ENCODE measurements around the gene CYYR1.
A peak's percentile ranks its signal among the peaks of the same experiment; 100 is the strongest.

CYYR1 gene

GRCh38 chr21:26513212-26513611 is 59.9 kb downstream of the CYYR1 start:
- H3K23ac ChIP-seq (ENCODE audit: low read length): no peak overlapping the region
- no peak overlapping the region for H4K91ac ChIP-seq (ENCODE audit: low read depth, low read length)
- no peak overlapping the region for H2AK5ac ChIP-seq (ENCODE audit: low read length)
- no peaks in the 10 kb centered on the region for H3K9me3 ChIP-seq (ENCODE audit: insufficient read depth, low read depth, low read length)
- H3K27ac ChIP-seq (ENCODE audit: low read depth, low read length): no peak overlapping the region
- H3K18ac ChIP-seq (ENCODE audit: low read length): no peak overlapping the region
- H2AFZ ChIP-seq (ENCODE audit: insufficient read depth, low read length, poor library complexity): no peak overlapping the region
- no peak overlapping the region for H3K4me3 ChIP-seq (ENCODE audit: low read depth, low read length)
- no peak for DNase-seq
- no peak overlapping the region for H3K4ac ChIP-seq (ENCODE audit: low read depth, low read length)
- H3K14ac ChIP-seq (ENCODE audit: low read length): no peak overlapping the region
- H3K27me3 ChIP-seq (ENCODE audit: insufficient read depth, low read length): no peaks in the 10 kb centered on the region
- no peak overlapping the region for H4K12ac ChIP-seq (ENCODE audit: low read depth, low read length)
- H4K8ac ChIP-seq (ENCODE audit: low read depth, low read length): no peak overlapping the region
- no peak overlapping the region for H2BK120ac ChIP-seq (ENCODE audit: insufficient read depth, low read length, poor library complexity)
- H3K4me1 ChIP-seq (ENCODE audit: control insufficient read depth in 1 of 2, insufficient read depth in 2 of 2, low read length in 2 of 2): no peaks in the 10 kb centered on the region
- no peak overlapping the region for H3K9ac ChIP-seq (ENCODE audit: low read length)
- H3K36me3 ChIP-seq (ENCODE audit: control insufficient read depth in 1 of 2, insufficient read depth in 2 of 2, low read length in 2 of 2): no peaks in the 10 kb centered on the region
- no peak overlapping the region for H2BK12ac ChIP-seq (ENCODE audit: low read length)
- H3K79me2 ChIP-seq (ENCODE audit: control insufficient read depth, insufficient read depth, low read length, poor library complexity): no peaks in the 10 kb centered on the region
- H2BK5ac ChIP-seq (ENCODE audit: low read depth, low read length, poor library complexity): no peak overlapping the region
- no CpG with 5 or more reads among the region's 1 CpG for WGBS (ENCODE audit: extremely low coverage, insufficient coverage, insufficient read length)
- H3K79me1 ChIP-seq (ENCODE audit: low read length): no peaks in the 10 kb centered on the region
- H3K4me2 ChIP-seq (ENCODE audit: low read length): no peak overlapping the region

- Histone ChIP-seq H3K9ac (ENCODE audit: low read length) (no peak overlapping the region), H2BK12ac (ENCODE audit: low read length) (no peak overlapping the region), H3K79me2 (ENCODE audit: control insufficient read depth, insufficient read depth, low read length, poor library complexity) (no peaks in the 10 kb centered on the region), H3K4me3 (ENCODE audit: low read depth, low read length) (no peak overlapping the region), H3K27me3 (ENCODE audit: insufficient read depth, low read length) (no peaks in the 10 kb centered on the region), H3K27ac (ENCODE audit: low read depth, low read length) (no peak overlapping the region), H4K8ac (ENCODE audit: low read depth, low read length) (no peak overlapping the region), H3K4me2 (ENCODE audit: low read length) (no peak overlapping the region), H2BK5ac (ENCODE audit: low read depth, low read length, poor library complexity) (no peak overlapping the region), H2AFZ (ENCODE audit: insufficient read depth, low read length, poor library complexity) (no peak overlapping the region), H3K9me3 (ENCODE audit: insufficient read depth, low read depth, low read length) (no peaks in the 10 kb centered on the region), H2BK120ac (ENCODE audit: insufficient read depth, low read length, poor library complexity) (no peak overlapping the region), H3K79me1 (ENCODE audit: low read length) (no peaks in the 10 kb centered on the region), H3K4ac (ENCODE audit: low read depth, low read length) (no peak overlapping the region), H3K14ac (ENCODE audit: low read length) (no peak overlapping the region), H3K36me3 (ENCODE audit: control insufficient read depth in 1 of 2, insufficient read depth in 2 of 2, low read length in 2 of 2) (no peaks in the 10 kb centered on the region), H4K12ac (ENCODE audit: low read depth, low read length) (no peak overlapping the region), H3K4me1 (ENCODE audit: control insufficient read depth in 1 of 2, insufficient read depth in 2 of 2, low read length in 2 of 2) (no peaks in the 10 kb centered on the region), H4K91ac (ENCODE audit: low read depth, low read length) (no peak overlapping the region), H3K23ac (ENCODE audit: low read length) (no peak overlapping the region), H2AK5ac (ENCODE audit: low read length) (no peak overlapping the region), H3K18ac (ENCODE audit: low read length) (no peak overlapping the region)
- no peak for DNase-seq
- WGBS (ENCODE audit: extremely low coverage, insufficient coverage, insufficient read length): no CpG with 5 or more reads among the region's 5 CpGs
Observed at GRCh38 chr21:26512664-26513063, 60.4 kb downstream of the CYYR1 start.

GRCh38 chr21:26508903-26509302 is 64.2 kb downstream of the CYYR1 start:
- Histone ChIP-seq H3K27me3 (ENCODE audit: insufficient read depth, low read length) (no peaks in the 10 kb centered on the region), H3K79me1 (ENCODE audit: low read length) (no peaks in the 10 kb centered on the region)

GRCh38 chr21:26506956-26507355 is 66.1 kb downstream of the CYYR1 start:
- Histone ChIP-seq H3K4ac (ENCODE audit: low read depth, low read length) (no peak overlapping the region), H3K9me3 (ENCODE audit: insufficient read depth, low read depth, low read length) (no peaks in the 10 kb centered on the region), H3K9ac (ENCODE audit: low read length) (no peak overlapping the region), H3K4me3 (ENCODE audit: low read depth, low read length) (no peak overlapping the region), H3K18ac (ENCODE audit: low read length) (no peak overlapping the region), H4K91ac (ENCODE audit: low read depth, low read length) (no peak overlapping the region), H2AK5ac (ENCODE audit: low read length) (no peak overlapping the region), H3K27ac (ENCODE audit: low read depth, low read length) (no peak overlapping the region), H4K8ac (ENCODE audit: low read depth, low read length) (no peak overlapping the region), H3K79me2 (ENCODE audit: control insufficient read depth, insufficient read depth, low read length, poor library complexity) (no peaks in the 10 kb centered on the region), H2BK120ac (ENCODE audit: insufficient read depth, low read length, poor library complexity) (no peak overlapping the region), H4K12ac (ENCODE audit: low read depth, low read length) (no peak overlapping the region), H2AFZ (ENCODE audit: insufficient read depth, low read length, poor library complexity) (no peak overlapping the region), H3K14ac (ENCODE audit: low read length) (no peak overlapping the region), H3K4me1 (ENCODE audit: control insufficient read depth in 1 of 2, insufficient read depth in 2 of 2, low read length in 2 of 2) (no peaks in the 10 kb centered on the region), H2BK12ac (ENCODE audit: low read length) (no peak overlapping the region), H3K27me3 (ENCODE audit: insufficient read depth, low read length) (no peaks in the 10 kb centered on the region), H3K4me2 (ENCODE audit: low read length) (no peak overlapping the region), H3K36me3 (ENCODE audit: control insufficient read depth in 1 of 2, insufficient read depth in 2 of 2, low read length in 2 of 2) (no peaks in the 10 kb centered on the region), H3K79me1 (ENCODE audit: low read length) (no peaks in the 10 kb centered on the region), H2BK5ac (ENCODE audit: low read depth, low read length, poor library complexity) (no peak overlapping the region), H3K23ac (ENCODE audit: low read length) (no peak overlapping the region)
- no CpG with 5 or more reads among the region's 1 CpG for WGBS (ENCODE audit: extremely low coverage, insufficient coverage, insufficient read length)
- DNase-seq: peak in 1 of 2 donors; percentile 15

More at GRCh38 chr21:26508903-26509302, 64.2 kb downstream of the CYYR1 start:
- H3K4me1 ChIP-seq (ENCODE audit: control insufficient read depth in 1 of 2, insufficient read depth in 2 of 2, low read length in 2 of 2): no peaks in the 10 kb centered on the region
- no peak overlapping the region for H3K4ac ChIP-seq (ENCODE audit: low read depth, low read length)
- H3K18ac ChIP-seq (ENCODE audit: low read length): no peak overlapping the region
- H3K23ac ChIP-seq (ENCODE audit: low read length): no peak overlapping the region
- H2AK5ac ChIP-seq (ENCODE audit: low read length): no peak overlapping the region
- no peak overlapping the region for H3K4me2 ChIP-seq (ENCODE audit: low read length)
- no peak overlapping the region for H3K4me3 ChIP-seq (ENCODE audit: low read depth, low read length)
- no peak overlapping the region for H2BK12ac ChIP-seq (ENCODE audit: low read length)
- no peaks in the 10 kb centered on the region for H3K36me3 ChIP-seq (ENCODE audit: control insufficient read depth in 1 of 2, insufficient read depth in 2 of 2, low read length in 2 of 2)
- no peak overlapping the region for H2BK5ac ChIP-seq (ENCODE audit: low read depth, low read length, poor library complexity)
- no peak overlapping the region for H4K8ac ChIP-seq (ENCODE audit: low read depth, low read length)
- H4K12ac ChIP-seq (ENCODE audit: low read depth, low read length): no peak overlapping the region
- no peaks in the 10 kb centered on the region for H3K9me3 ChIP-seq (ENCODE audit: insufficient read depth, low read depth, low read length)
- no peak for DNase-seq
- H3K14ac ChIP-seq (ENCODE audit: low read length): no peak overlapping the region
- WGBS (ENCODE audit: extremely low coverage, insufficient coverage, insufficient read length): no CpG with 5 or more reads among the region's 2 CpGs
- H2BK120ac ChIP-seq (ENCODE audit: insufficient read depth, low read length, poor library complexity): no peak overlapping the region
- no peak overlapping the region for H3K27ac ChIP-seq (ENCODE audit: low read depth, low read length)
- H4K91ac ChIP-seq (ENCODE audit: low read depth, low read length): no peak overlapping the region
- H3K9ac ChIP-seq (ENCODE audit: low read length): no peak overlapping the region
- H3K79me2 ChIP-seq (ENCODE audit: control insufficient read depth, insufficient read depth, low read length, poor library complexity): no peaks in the 10 kb centered on the region
- H2AFZ ChIP-seq (ENCODE audit: insufficient read depth, low read length, poor library complexity): no peak overlapping the region
